ENCODE results near the gene CCDC24. TPM values are rescaled to one million over a fixed set of nuclear protein-coding genes. Genes with fewer than 3 reads are reported as not detected.

Gene CCDC24
- total and polyA plus RNA-seq, 2 of the 13 experiments (the other 11 are each of a cell fraction or from before 2014, with no cell fraction given), result 1.4 to 2.9 TPM

DNA sequence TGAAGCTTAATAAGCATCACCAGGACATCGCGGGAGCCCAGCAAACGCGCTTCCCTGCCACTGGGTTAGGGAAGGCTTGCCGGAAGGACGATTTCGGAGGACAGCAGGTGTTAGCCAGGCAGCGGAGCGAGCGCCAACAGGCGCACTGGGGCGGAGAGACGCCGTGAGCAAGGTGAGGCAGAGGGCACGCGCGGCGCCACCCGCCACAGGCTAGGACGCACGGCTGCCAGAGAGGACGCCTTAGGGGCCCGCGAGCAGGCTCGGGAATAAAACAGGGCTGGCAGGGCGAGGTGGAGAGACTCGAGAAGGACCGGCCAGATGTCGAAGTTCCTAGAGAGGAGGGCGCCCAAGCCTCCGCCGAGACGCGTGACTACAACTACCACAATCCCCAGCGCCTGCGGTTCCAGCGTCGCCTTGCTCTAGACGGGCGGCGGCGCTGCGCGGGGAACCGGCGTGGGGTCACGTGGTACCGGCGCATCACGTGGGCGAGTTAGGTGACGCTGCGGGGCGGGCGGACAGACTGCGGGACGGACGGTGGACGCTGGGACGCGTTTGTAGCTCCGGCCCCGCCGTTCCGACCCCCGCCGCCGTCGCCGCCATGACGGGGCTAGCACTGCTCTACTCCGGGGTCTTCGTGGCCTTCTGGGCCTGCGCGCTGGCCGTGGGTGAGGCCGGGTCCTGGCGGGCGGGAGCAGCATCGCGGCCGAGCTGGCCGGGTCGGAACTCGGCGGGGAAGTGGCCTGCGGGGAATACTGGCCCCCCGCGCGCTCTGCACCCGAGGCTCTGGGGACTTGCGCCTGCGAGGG is 16.8 kb upstream of the CCDC24 start, which contains the start of gene ATP6V0B (continued):
- TF ChIP-seq, protein P1, sequence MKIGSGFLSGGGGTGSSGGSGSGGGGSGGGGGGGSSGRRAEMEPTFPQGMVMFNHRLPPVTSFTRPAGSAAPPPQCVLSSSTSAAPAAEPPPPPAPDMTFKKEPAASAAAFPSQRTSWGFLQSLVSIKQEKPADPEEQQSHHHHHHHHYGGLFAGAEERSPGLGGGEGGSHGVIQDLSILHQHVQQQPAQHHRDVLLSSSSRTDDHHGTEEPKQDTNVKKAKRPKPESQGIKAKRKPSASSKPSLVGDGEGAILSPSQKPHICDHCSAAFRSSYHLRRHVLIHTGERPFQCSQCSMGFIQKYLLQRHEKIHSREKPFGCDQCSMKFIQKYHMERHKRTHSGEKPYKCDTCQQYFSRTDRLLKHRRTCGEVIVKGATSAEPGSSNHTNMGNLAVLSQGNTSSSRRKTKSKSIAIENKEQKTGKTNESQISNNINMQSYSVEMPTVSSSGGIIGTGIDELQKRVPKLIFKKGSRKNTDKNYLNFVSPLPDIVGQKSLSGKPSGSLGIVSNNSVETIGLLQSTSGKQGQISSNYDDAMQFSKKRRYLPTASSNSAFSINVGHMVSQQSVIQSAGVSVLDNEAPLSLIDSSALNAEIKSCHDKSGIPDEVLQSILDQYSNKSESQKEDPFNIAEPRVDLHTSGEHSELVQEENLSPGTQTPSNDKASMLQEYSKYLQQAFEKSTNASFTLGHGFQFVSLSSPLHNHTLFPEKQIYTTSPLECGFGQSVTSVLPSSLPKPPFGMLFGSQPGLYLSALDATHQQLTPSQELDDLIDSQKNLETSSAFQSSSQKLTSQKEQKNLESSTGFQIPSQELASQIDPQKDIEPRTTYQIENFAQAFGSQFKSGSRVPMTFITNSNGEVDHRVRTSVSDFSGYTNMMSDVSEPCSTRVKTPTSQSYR (CRISPR knock-in tag; IDR thresholded peaks at IDR 0.05; ENCODE audit: borderline replicate concordance), result peak; percentile 8; the same call in 1 of the 2 replicates
- TF ChIP-seq SALL2 (CRISPR knock-in tag; IDR thresholded peaks at IDR 0.05) (0 out of 2 replicates have a peak, but pooled peaks have one; percentile 20), ZNF674 (CRISPR knock-in tag; IDR thresholded peaks at IDR 0.05; ENCODE audit: low read depth) (no peak; the same call in 1 of the 2 replicates), EZH2 (conservative IDR thresholded peaks at IDR 0.05; ENCODE audit: low read depth, low read length) (no peak), BORCS8-MEF2B (CRISPR knock-in tag; IDR thresholded peaks at IDR 0.05) (0 out of 2 replicates have a peak, but pooled peaks have one; percentile 45), KLF15 (CRISPR knock-in tag; IDR thresholded peaks at IDR 0.05; ENCODE audit: borderline replicate concordance) (no peak; the same call in 1 of the 2 replicates), SATB2 (CRISPR knock-in tag; IDR thresholded peaks at IDR 0.05) (no peak), ZNF343 (CRISPR knock-in tag; IDR thresholded peaks at IDR 0.05) (no peak), ZNF17 (CRISPR knock-in tag; IDR thresholded peaks at IDR 0.05) (no peak), JARID2 (CRISPR knock-in tag; IDR thresholded peaks at IDR 0.05; ENCODE audit: insufficient replicate concordance) (no peak), ARNT2 (CRISPR knock-in tag; IDR thresholded peaks at IDR 0.05; ENCODE audit: low read depth) (no peak), ZEB1 (IDR thresholded peaks at IDR 0.05; ENCODE audit: insufficient replicate concordance, low read depth) (peak; percentile 20), ZNF224 (CRISPR knock-in tag; IDR thresholded peaks at IDR 0.05) (0 out of 2 replicates have a peak, but pooled peaks have one; percentile 57), ZSCAN12 (CRISPR knock-in tag; IDR thresholded peaks at IDR 0.05) (no peak), ZNF678 (CRISPR knock-in tag; IDR thresholded peaks at IDR 0.05) (no peak), ZFP62 (CRISPR knock-in tag; IDR thresholded peaks at IDR 0.05) (no peak), DNMT3B (CRISPR knock-in tag; conservative IDR thresholded peaks at IDR 0.05) (0 out of 2 replicates have a peak, but pooled peaks have one; percentile 24)
- TF ChIP-seq, protein P2, sequence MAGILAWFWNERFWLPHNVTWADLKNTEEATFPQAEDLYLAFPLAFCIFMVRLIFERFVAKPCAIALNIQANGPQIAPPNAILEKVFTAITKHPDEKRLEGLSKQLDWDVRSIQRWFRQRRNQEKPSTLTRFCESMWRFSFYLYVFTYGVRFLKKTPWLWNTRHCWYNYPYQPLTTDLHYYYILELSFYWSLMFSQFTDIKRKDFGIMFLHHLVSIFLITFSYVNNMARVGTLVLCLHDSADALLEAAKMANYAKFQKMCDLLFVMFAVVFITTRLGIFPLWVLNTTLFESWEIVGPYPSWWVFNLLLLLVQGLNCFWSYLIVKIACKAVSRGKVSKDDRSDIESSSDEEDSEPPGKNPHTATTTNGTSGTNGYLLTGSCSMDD (CRISPR knock-in tag; IDR thresholded peaks at IDR 0.05), result no peak
- TF ChIP-seq, protein P3, sequence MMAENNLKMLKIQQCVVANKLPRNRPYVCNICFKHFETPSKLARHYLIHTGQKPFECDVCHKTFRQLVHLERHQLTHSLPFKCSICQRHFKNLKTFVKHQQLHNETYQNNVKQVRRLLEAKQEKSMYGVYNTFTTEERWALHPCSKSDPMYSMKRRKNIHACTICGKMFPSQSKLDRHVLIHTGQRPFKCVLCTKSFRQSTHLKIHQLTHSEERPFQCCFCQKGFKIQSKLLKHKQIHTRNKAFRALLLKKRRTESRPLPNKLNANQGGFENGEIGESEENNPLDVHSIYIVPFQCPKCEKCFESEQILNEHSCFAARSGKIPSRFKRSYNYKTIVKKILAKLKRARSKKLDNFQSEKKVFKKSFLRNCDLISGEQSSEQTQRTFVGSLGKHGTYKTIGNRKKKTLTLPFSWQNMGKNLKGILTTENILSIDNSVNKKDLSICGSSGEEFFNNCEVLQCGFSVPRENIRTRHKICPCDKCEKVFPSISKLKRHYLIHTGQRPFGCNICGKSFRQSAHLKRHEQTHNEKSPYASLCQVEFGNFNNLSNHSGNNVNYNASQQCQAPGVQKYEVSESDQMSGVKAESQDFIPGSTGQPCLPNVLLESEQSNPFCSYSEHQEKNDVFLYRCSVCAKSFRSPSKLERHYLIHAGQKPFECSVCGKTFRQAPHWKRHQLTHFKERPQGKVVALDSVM (CRISPR knock-in tag; IDR thresholded peaks at IDR 0.05), result no peak; the same call in 1 of the 2 replicates
- TF ChIP-seq, protein P4, sequence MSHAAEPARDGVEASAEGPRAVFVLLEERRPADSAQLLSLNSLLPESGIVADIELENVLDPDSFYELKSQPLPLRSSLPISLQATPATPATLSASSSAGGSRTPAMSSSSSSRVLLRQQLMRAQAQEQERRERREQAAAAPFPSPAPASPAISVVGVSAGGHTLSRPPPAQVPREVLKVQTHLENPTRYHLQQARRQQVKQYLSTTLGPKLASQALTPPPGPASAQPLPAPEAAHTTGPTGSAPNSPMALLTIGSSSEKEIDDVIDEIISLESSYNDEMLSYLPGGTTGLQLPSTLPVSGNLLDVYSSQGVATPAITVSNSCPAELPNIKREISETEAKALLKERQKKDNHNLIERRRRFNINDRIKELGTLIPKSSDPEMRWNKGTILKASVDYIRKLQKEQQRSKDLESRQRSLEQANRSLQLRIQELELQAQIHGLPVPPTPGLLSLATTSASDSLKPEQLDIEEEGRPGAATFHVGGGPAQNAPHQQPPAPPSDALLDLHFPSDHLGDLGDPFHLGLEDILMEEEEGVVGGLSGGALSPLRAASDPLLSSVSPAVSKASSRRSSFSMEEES (CRISPR knock-in tag; IDR thresholded peaks at IDR 0.05), result peak; percentile 95
- TF ChIP-seq, protein P5, sequence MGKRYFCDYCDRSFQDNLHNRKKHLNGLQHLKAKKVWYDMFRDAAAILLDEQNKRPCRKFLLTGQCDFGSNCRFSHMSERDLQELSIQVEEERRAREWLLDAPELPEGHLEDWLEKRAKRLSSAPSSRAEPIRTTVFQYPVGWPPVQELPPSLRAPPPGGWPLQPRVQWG (CRISPR knock-in tag; IDR thresholded peaks at IDR 0.05; ENCODE audit: borderline replicate concordance, low read depth), result no peak

All from HepG2 (cell line).